ENCODE results near the gene EFS.

EFS gene

GRCh38 chr14:23310546-23310945 is 54.4 kb downstream of the EFS start:
- DNase-seq (ENCODE audit: low read depth) = no peak
- TF ChIP-seq POLR2A (IDR thresholded peaks at IDR 0.05; ENCODE audit: extremely low read depth, insufficient read length) (no peak), MAX (IDR thresholded peaks at IDR 0.05; ENCODE audit: low read depth, low read length) (no peak), MYC (IDR thresholded peaks at IDR 0.05; ENCODE audit: low read depth, low read length) (no peak), CTCF (IDR thresholded peaks at IDR 0.05; ENCODE audit: low read depth, low read length) (no peak)
- no peak overlapping the region for H3K4me3 ChIP-seq (ENCODE audit: low read depth, low read length)

- no peak for DNase-seq (ENCODE audit: low read depth)
- no peak overlapping the region for H3K4me3 ChIP-seq (ENCODE audit: low read depth, low read length)
- TF ChIP-seq MYC (IDR thresholded peaks at IDR 0.05; ENCODE audit: low read depth, low read length) = no peak
- TF ChIP-seq CTCF (IDR thresholded peaks at IDR 0.05; ENCODE audit: low read depth, low read length) = no peak
- TF ChIP-seq POLR2A (IDR thresholded peaks at IDR 0.05; ENCODE audit: extremely low read depth, insufficient read length) = no peak
- no peak for TF ChIP-seq MAX (IDR thresholded peaks at IDR 0.05; ENCODE audit: low read depth, low read length)
Measured at GRCh38 chr14:23308721-23309445, 56.1 kb downstream of the EFS start.

GRCh38 chr14:23307687-23308644 is 57.0 kb downstream of the EFS start:
- TF ChIP-seq CTCF (IDR thresholded peaks at IDR 0.05; ENCODE audit: low read depth, low read length) (no peak), MYC (IDR thresholded peaks at IDR 0.05; ENCODE audit: low read depth, low read length) (no peak), MAX (IDR thresholded peaks at IDR 0.05; ENCODE audit: low read depth, low read length) (no peak)
- H3K4me3 ChIP-seq (ENCODE audit: low read depth, low read length) = peak overlapping the region; percentile 92
- DNase-seq (ENCODE audit: low read depth) = no peak

GRCh38 chr14:23307146-23307530 is 57.8 kb downstream of the EFS start:
- peak; percentile 16 for DNase-seq (ENCODE audit: low read depth)
- peak overlapping the region; percentile 92 for H3K4me3 ChIP-seq (ENCODE audit: low read depth, low read length)
- TF ChIP-seq CTCF (IDR thresholded peaks at IDR 0.05; ENCODE audit: low read depth, low read length) (no peak), MAX (IDR thresholded peaks at IDR 0.05; ENCODE audit: low read depth, low read length) (no peak), POLR2A (IDR thresholded peaks at IDR 0.05; ENCODE audit: extremely low read depth, insufficient read length) (no peak), MYC (IDR thresholded peaks at IDR 0.05; ENCODE audit: low read depth, low read length) (no peak)

- TF ChIP-seq POLR2A (IDR thresholded peaks at IDR 0.05; ENCODE audit: extremely low read depth, insufficient read length) (peak; percentile 76), MYC (IDR thresholded peaks at IDR 0.05; ENCODE audit: low read depth, low read length) (0 out of 2 replicates have a peak, but pooled peaks have one; percentile 33), MAX (IDR thresholded peaks at IDR 0.05; ENCODE audit: low read depth, low read length) (no peak; the same call in 1 of the 2 replicates)
- DNase-seq (ENCODE audit: low read depth) = peak; percentile 89
- peak within 1 kb of the TSS; percentile 92 for H3K4me3 ChIP-seq (ENCODE audit: low read depth, low read length)
Measured at GRCh38 chr14:23306412-23307145, 58.4 kb downstream of the EFS start, which contains the start of gene BCL2L2. Gene BCL2L2 (plus strand): TSS chr14:23306833. CDS start chr14:23307768, 935 bp downstream.
